SK-N-MC (cell line): Measurements from ENCODE around the gene TMPRSS3.

ENCODE experiments used
- DNase-seq: peaks from one replicate; pipeline ENCODE4 v3.0.0-alpha.2; 2011; ENCODE audit warnings: low read depth, low spot score
- H3K27ac ChIP-seq: fragments of 200-600 bp; sonication (generic); 2 replicates; pipeline ENCODE4 v1.5.1; 2016; ENCODE audit warnings: mixed run types
- H3K36me3 ChIP-seq: fragments of 200-600 bp; sonication (generic); 2 replicates; pipeline ENCODE4 v1.6.1; 2017; ENCODE audit warnings: antibody characterized with exemption, low read length, mixed read lengths; ENCODE audit not compliant: insufficient read depth
- H3K4me3 ChIP-seq: fragments of 200-600 bp; sonication (generic); 2 replicates; pipeline ENCODE4 v1.5.1; 2016
- H3K9ac ChIP-seq: fragments of 200-600 bp; sonication (generic); 2 replicates; pipeline ENCODE4 v1.8.0; 2017; ENCODE audit warnings: mixed run types, mixed read lengths; ENCODE audit not compliant: insufficient read length
- H3K9me3 ChIP-seq: fragments of 200-600 bp; sonication (generic); 2 replicates; pipeline ENCODE4 v1.6.1; 2017; ENCODE audit warnings: low read depth, mild to moderate bottlenecking, antibody characterized with exemption, low read length, moderate library complexity, mixed read lengths
- EZH2 ChIP-seq: fragments of 200-600 bp; sonication (generic); IDR thresholded peaks from one replicate; pipeline ENCODE4 v1.6.1; 2017; ENCODE audit warnings: antibody characterized with exemption
- FOXP2 ChIP-seq: optimal IDR thresholded peaks from 2 replicates; pipeline ENCODE3; 2011; ENCODE audit warnings: mild to moderate bottlenecking, moderate library complexity; ENCODE audit not compliant: insufficient read depth; ENCODE audit errors: extremely low read length, control extremely low read depth
- POLR2AphosphoS5 ChIP-seq: IDR thresholded peaks from 2 replicates; pipeline ENCODE4 v1.6.1; 2012; ENCODE audit warnings: mild to moderate bottlenecking, low read depth, low read length, borderline replicate concordance

TMPRSS3 gene

GRCh38 chr21:42346441-42346840 lies 49.4 kb downstream of the TMPRSS3 start:
- no peak for TF ChIP-seq POLR2AphosphoS5
- no peak for DNase-seq
- H3K9ac ChIP-seq: no peak overlapping the region
- H3K36me3 ChIP-seq: no peaks in the 10 kb centered on the region
- H3K27ac ChIP-seq: no peak overlapping the region
- no peaks in the 10 kb centered on the region for H3K9me3 ChIP-seq
- no peak overlapping the region for H3K4me3 ChIP-seq

- Histone ChIP-seq H3K9me3 (no peaks in the 10 kb centered on the region), H3K27ac (no peak overlapping the region), H3K9ac (no peak overlapping the region), H3K4me3 (no peak overlapping the region), H3K36me3 (no peaks in the 10 kb centered on the region)
- no peak for DNase-seq
- TF ChIP-seq EZH2: no peak
- TF ChIP-seq FOXP2: no peak
- no peak for TF ChIP-seq POLR2AphosphoS5
Observed at GRCh38 chr21:42344631-42345030, 51.2 kb downstream of the TMPRSS3 start.

- Histone ChIP-seq H3K9me3 (no peaks in the 10 kb centered on the region), H3K9ac (no peak overlapping the region), H3K27ac (no peak overlapping the region), H3K36me3 (no peaks in the 10 kb centered on the region), H3K4me3 (no peak overlapping the region)
- DNase-seq: no peak
- TF ChIP-seq FOXP2: no peak
- no peak for TF ChIP-seq POLR2AphosphoS5
- no peak for TF ChIP-seq EZH2
Observed at GRCh38 chr21:42343963-42344510, 51.8 kb downstream of the TMPRSS3 start.

GRCh38 chr21:42343556-42343955 lies 52.3 kb downstream of the TMPRSS3 start:
- Histone ChIP-seq H3K27ac (no peak overlapping the region), H3K4me3 (no peak overlapping the region), H3K36me3 (no peaks in the 10 kb centered on the region), H3K9ac (no peak overlapping the region), H3K9me3 (no peaks in the 10 kb centered on the region)
- no peak for DNase-seq
- TF ChIP-seq FOXP2: no peak
- no peak for TF ChIP-seq POLR2AphosphoS5
- no peak for TF ChIP-seq EZH2

- TF ChIP-seq FOXP2 (no peak), POLR2AphosphoS5 (no peak), EZH2 (no peak)
- H3K27ac ChIP-seq: no peak overlapping the region
Observed at GRCh38 chr21:42343101-42343500, 52.8 kb downstream of the TMPRSS3 start.

GRCh38 chr21:42341776-42342542 lies 53.9 kb downstream of the TMPRSS3 start:
- H3K9ac ChIP-seq: no peak overlapping the region
- H3K27ac ChIP-seq: no peak overlapping the region
- H3K9me3 ChIP-seq: no peaks in the 10 kb centered on the region
- no peaks in the 10 kb centered on the region for H3K36me3 ChIP-seq
- no peak for TF ChIP-seq FOXP2
- DNase-seq: no peak
- no peak overlapping the region for H3K4me3 ChIP-seq

More at GRCh38 chr21:42343101-42343500, 52.8 kb downstream of the TMPRSS3 start:
- H3K9me3 ChIP-seq: no peaks in the 10 kb centered on the region
- H3K4me3 ChIP-seq: no peak overlapping the region
- no peak overlapping the region for H3K9ac ChIP-seq
- no peaks in the 10 kb centered on the region for H3K36me3 ChIP-seq
- no peak for DNase-seq

- Histone ChIP-seq H3K27ac (no peak overlapping the region), H3K4me3 (no peak overlapping the region), H3K9me3 (no peaks in the 10 kb centered on the region), H3K9ac (no peak overlapping the region), H3K36me3 (no peaks in the 10 kb centered on the region)
- no peak for DNase-seq
- TF ChIP-seq FOXP2: no peak
- no peak for TF ChIP-seq POLR2AphosphoS5
- TF ChIP-seq EZH2: no peak
Observed at GRCh38 chr21:42340187-42341050, 55.4 kb downstream of the TMPRSS3 start.
